OCI-LY3 (cell line): ENCODE measurements around the gene ZBTB16.

Source experiments
- CTCF ChIP-seq: fragments of 200-600, 300-600 bp; sonication (generic); IDR thresholded peaks from 2 replicates; pipeline ENCODE4 v1.5.1; 2014; ENCODE audit warnings: antibody characterized with exemption, low read length, low read depth
- EZH2phosphoT487 ChIP-seq: fragments of 200-600 bp; shearing (Covaris generic); IDR thresholded peaks from 2 replicates; pipeline ENCODE4 v1.6.1; 2018; ENCODE audit warnings: antibody characterized with exemption, mixed run types, low read depth

GRCh38 chr11:114254571-114255146, 195.1 kb downstream of the ZBTB16 start:
- TF ChIP-seq CTCF (no peak), EZH2phosphoT487 (no peak)
